ENCODE data around the gene ZNF594.

Gene ZNF594

GRCh38 chr17:5201011-5201410 lies 9.3 kb upstream of the ZNF594 start:
- DNase-seq (ENCODE audit: low spot score) = no peak
- WGBS, 2 donors (ENCODE audit: extremely low coverage in 2 of 2, insufficient read length in 2 of 2, insufficient replicate concordance in 1 of 2) = no CpG with 5 or more reads among the region's 8 CpGs

GRCh38 chr17:5200360-5200759 lies 8.7 kb upstream of the ZNF594 start:
- H3K14ac ChIP-seq (ENCODE audit: low read length) = no peak overlapping the region
- H2BK15ac ChIP-seq (ENCODE audit: low read length) = no peak overlapping the region
- H2AFZ ChIP-seq (ENCODE audit: low read length) = no peak overlapping the region
- no peak for DNase-seq (ENCODE audit: low spot score)
- no peak overlapping the region for H2AK5ac ChIP-seq (ENCODE audit: low read depth, low read length)
- H3K9me3 ChIP-seq (replicated peaks in 1 of 2; ENCODE audit: control insufficient read depth in 2 of 2, insufficient read depth in 1 of 2, low read depth in 1 of 2, low read length in 2 of 2) = no peaks in the 10 kb centered on the region
- H3K9ac ChIP-seq (ENCODE audit: low read depth, low read length, poor library complexity) = no peak overlapping the region
- no peak overlapping the region for H3K23ac ChIP-seq (ENCODE audit: low read depth, low read length, poor library complexity)
- WGBS, 2 donors (ENCODE audit: extremely low coverage in 2 of 2, insufficient read length in 2 of 2, insufficient replicate concordance in 1 of 2) = no CpG with 5 or more reads among the region's 2 CpGs
- H3K18ac ChIP-seq (ENCODE audit: low read length) = no peak overlapping the region
- no peak overlapping the region for H2BK120ac ChIP-seq (ENCODE audit: low read depth, low read length)
- no peaks in the 10 kb centered on the region for H3K27me3 ChIP-seq (ENCODE audit: control insufficient read depth in 3 of 3, insufficient read depth in 3 of 3, low read depth in 1 of 3, low read length in 3 of 3)
- H4K8ac ChIP-seq (ENCODE audit: low read depth, low read length) = no peak overlapping the region
- no peak overlapping the region for H3K4ac ChIP-seq (ENCODE audit: low read length)
- no peaks in the 10 kb centered on the region for H3K79me1 ChIP-seq (ENCODE audit: low read depth, low read length)
- no peaks in the 10 kb centered on the region for H3K4me1 ChIP-seq (ENCODE audit: control insufficient read depth in 2 of 2, insufficient read depth in 1 of 2, low read depth in 1 of 2, low read length in 2 of 2)
- H3K4me3 ChIP-seq (ENCODE audit: low read length in 2 of 2) = no peak overlapping the region
- H3K27ac ChIP-seq (replicated peaks; ENCODE audit: low read length) = no peak overlapping the region
- no peak overlapping the region for H2BK5ac ChIP-seq (ENCODE audit: low read length)
- peaks cover 2 to 7% of the 10 kb centered on the region in 2 donors for H3K36me3 ChIP-seq (replicated peaks in 1 of 2; ENCODE audit: control insufficient read depth in 2 of 2, insufficient read depth in 2 of 2, low read length in 2 of 2)
- no peak overlapping the region for H3K4me2 ChIP-seq (ENCODE audit: insufficient read depth, low read length, poor library complexity, severe bottlenecking)
- H4K91ac ChIP-seq (ENCODE audit: low read depth, low read length, poor library complexity) = no peak overlapping the region
- no peak overlapping the region for H2BK12ac ChIP-seq (ENCODE audit: low read length)

More at GRCh38 chr17:5201011-5201410, 9.3 kb upstream of the ZNF594 start:
- H3K9ac ChIP-seq (ENCODE audit: low read depth, low read length, poor library complexity) = no peak overlapping the region
- H3K14ac ChIP-seq (ENCODE audit: low read length) = no peak overlapping the region
- no peak overlapping the region for H4K91ac ChIP-seq (ENCODE audit: low read depth, low read length, poor library complexity)
- H2BK12ac ChIP-seq (ENCODE audit: low read length) = no peak overlapping the region
- no peaks in the 10 kb centered on the region for H3K4me1 ChIP-seq (ENCODE audit: control insufficient read depth in 2 of 2, insufficient read depth in 1 of 2, low read depth in 1 of 2, low read length in 2 of 2)
- no peak overlapping the region for H3K23ac ChIP-seq (ENCODE audit: low read depth, low read length, poor library complexity)
- no peaks in the 10 kb centered on the region for H3K9me3 ChIP-seq (replicated peaks in 1 of 2; ENCODE audit: control insufficient read depth in 2 of 2, insufficient read depth in 1 of 2, low read depth in 1 of 2, low read length in 2 of 2)
- no peak overlapping the region for H3K4ac ChIP-seq (ENCODE audit: low read length)
- no peak overlapping the region for H2BK120ac ChIP-seq (ENCODE audit: low read depth, low read length)
- H2AFZ ChIP-seq (ENCODE audit: low read length) = no peak overlapping the region
- H3K4me2 ChIP-seq (ENCODE audit: insufficient read depth, low read length, poor library complexity, severe bottlenecking) = no peak overlapping the region
- H3K27ac ChIP-seq (replicated peaks; ENCODE audit: low read length) = no peak overlapping the region
- no peak overlapping the region for H3K4me3 ChIP-seq (ENCODE audit: low read length in 2 of 2)
- no peak overlapping the region for H4K8ac ChIP-seq (ENCODE audit: low read depth, low read length)
- H3K36me3 ChIP-seq (replicated peaks in 1 of 2; ENCODE audit: control insufficient read depth in 2 of 2, insufficient read depth in 2 of 2, low read length in 2 of 2) = peaks cover 0 to 2% of the 10 kb centered on the region in 2 donors
- H2BK5ac ChIP-seq (ENCODE audit: low read length) = no peak overlapping the region
- no peaks in the 10 kb centered on the region for H3K27me3 ChIP-seq (ENCODE audit: control insufficient read depth in 3 of 3, insufficient read depth in 3 of 3, low read depth in 1 of 3, low read length in 3 of 3)
- no peaks in the 10 kb centered on the region for H3K79me1 ChIP-seq (ENCODE audit: low read depth, low read length)
- H2BK15ac ChIP-seq (ENCODE audit: low read length) = no peak overlapping the region
- no peak overlapping the region for H2AK5ac ChIP-seq (ENCODE audit: low read depth, low read length)
- no peak overlapping the region for H3K18ac ChIP-seq (ENCODE audit: low read length)

DNA sequence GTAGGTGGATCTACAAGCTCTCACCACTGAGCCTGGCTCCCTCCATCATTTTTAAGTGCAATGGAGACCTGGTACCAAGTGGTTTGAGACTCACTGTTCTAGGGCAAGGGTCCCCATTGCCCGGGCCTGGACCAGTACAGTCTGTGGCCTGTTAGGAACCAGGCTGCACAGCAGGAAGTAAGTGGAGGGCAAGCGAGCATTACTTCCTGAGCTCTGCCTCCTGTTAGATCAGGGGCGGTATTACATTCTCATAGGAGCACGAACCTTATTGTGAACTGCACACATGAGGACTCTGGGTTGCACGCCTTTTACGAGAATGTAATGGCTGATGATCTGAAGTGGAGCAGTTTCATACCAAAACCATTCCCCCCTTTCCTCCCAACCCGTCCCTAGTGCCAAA lies 6.8 kb upstream of the ZNF594 start:
- Histone ChIP-seq H3K4me2 (ENCODE audit: insufficient read depth, low read length, poor library complexity, severe bottlenecking) (no peak overlapping the region), H2AK5ac (ENCODE audit: low read depth, low read length) (no peak overlapping the region), H3K9me3 (replicated peaks in 1 of 2; ENCODE audit: control insufficient read depth in 2 of 2, insufficient read depth in 1 of 2, low read depth in 1 of 2, low read length in 2 of 2) (no peaks in the 10 kb centered on the region), H3K27me3 (ENCODE audit: control insufficient read depth in 3 of 3, insufficient read depth in 3 of 3, low read depth in 1 of 3, low read length in 3 of 3) (no peaks in the 10 kb centered on the region), H4K8ac (ENCODE audit: low read depth, low read length) (no peak overlapping the region), H3K9ac (ENCODE audit: low read depth, low read length, poor library complexity) (no peak overlapping the region), H2BK12ac (ENCODE audit: low read length) (no peak overlapping the region), H3K23ac (ENCODE audit: low read depth, low read length, poor library complexity) (no peak overlapping the region), H3K36me3 (replicated peaks in 1 of 2; ENCODE audit: control insufficient read depth in 2 of 2, insufficient read depth in 2 of 2, low read length in 2 of 2) (peaks cover 2 to 11% of the 10 kb centered on the region in 2 donors), H3K79me1 (ENCODE audit: low read depth, low read length) (no peaks in the 10 kb centered on the region), H3K27ac (replicated peaks; ENCODE audit: low read length) (no peak overlapping the region), H3K4ac (ENCODE audit: low read length) (no peak overlapping the region), H2AFZ (ENCODE audit: low read length) (no peak overlapping the region), H2BK15ac (ENCODE audit: low read length) (no peak overlapping the region), H3K18ac (ENCODE audit: low read length) (no peak overlapping the region), H4K91ac (ENCODE audit: low read depth, low read length, poor library complexity) (no peak overlapping the region), H2BK5ac (ENCODE audit: low read length) (no peak overlapping the region), H3K14ac (ENCODE audit: low read length) (no peak overlapping the region), H3K4me3 (ENCODE audit: low read length in 2 of 2) (peak overlapping the region in 1 of 2 donors; percentile 40), H3K4me1 (ENCODE audit: control insufficient read depth in 2 of 2, insufficient read depth in 1 of 2, low read depth in 1 of 2, low read length in 2 of 2) (no peaks in the 10 kb centered on the region), H2BK120ac (ENCODE audit: low read depth, low read length) (no peak overlapping the region)
- no CpG with 5 or more reads among the region's 7 CpGs for WGBS, 2 donors (ENCODE audit: extremely low coverage in 2 of 2, insufficient read length in 2 of 2, insufficient replicate concordance in 1 of 2)
- DNase-seq (ENCODE audit: low spot score) = no peak

DNA sequence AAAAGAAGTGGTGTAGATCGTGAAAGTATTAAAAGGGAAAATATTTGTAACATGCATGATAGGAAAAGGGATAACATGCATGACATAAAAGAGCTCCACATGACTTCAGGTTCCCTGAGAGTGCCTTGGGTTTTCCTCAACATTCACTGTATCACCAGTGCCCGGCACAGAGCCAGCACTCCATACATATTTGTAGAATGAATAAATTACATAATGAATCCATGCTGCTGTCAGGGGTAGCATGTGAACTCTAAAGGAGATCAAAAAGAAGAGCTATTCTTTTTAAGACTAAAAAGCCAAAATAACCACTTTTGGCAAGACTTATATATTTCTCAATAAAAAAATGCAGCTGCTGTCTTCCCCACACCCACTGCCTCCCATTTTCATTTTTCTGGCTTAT lies 2.7 kb upstream of the ZNF594 start:
- Histone ChIP-seq H3K4ac (ENCODE audit: low read length) (no peak overlapping the region), H3K9me3 (replicated peaks in 1 of 2; ENCODE audit: control insufficient read depth in 2 of 2, insufficient read depth in 1 of 2, low read depth in 1 of 2, low read length in 2 of 2) (peaks cover 7 to 14% of the 10 kb centered on the region in 2 donors), H3K27me3 (ENCODE audit: control insufficient read depth in 3 of 3, insufficient read depth in 3 of 3, low read depth in 1 of 3, low read length in 3 of 3) (no peaks in the 10 kb centered on the region), H3K9ac (ENCODE audit: low read depth, low read length, poor library complexity) (no peak overlapping the region), H2BK12ac (ENCODE audit: low read length) (no peak overlapping the region), H3K18ac (ENCODE audit: low read length) (no peak overlapping the region), H2AFZ (ENCODE audit: low read length) (no peak overlapping the region), H2BK15ac (ENCODE audit: low read length) (no peak overlapping the region), H3K36me3 (replicated peaks in 1 of 2; ENCODE audit: control insufficient read depth in 2 of 2, insufficient read depth in 2 of 2, low read length in 2 of 2) (peaks cover 10 to 26% of the 10 kb centered on the region in 2 donors), H4K8ac (ENCODE audit: low read depth, low read length) (no peak overlapping the region), H3K4me2 (ENCODE audit: insufficient read depth, low read length, poor library complexity, severe bottlenecking) (no peak overlapping the region), H3K79me1 (ENCODE audit: low read depth, low read length) (peaks cover 3% of the 10 kb centered on the region), H3K27ac (replicated peaks; ENCODE audit: low read length) (no peak overlapping the region), H2BK120ac (ENCODE audit: low read depth, low read length) (no peak overlapping the region), H3K4me1 (ENCODE audit: control insufficient read depth in 2 of 2, insufficient read depth in 1 of 2, low read depth in 1 of 2, low read length in 2 of 2) (peaks cover 4 to 6% of the 10 kb centered on the region in 2 donors), H3K23ac (ENCODE audit: low read depth, low read length, poor library complexity) (no peak overlapping the region), H2AK5ac (ENCODE audit: low read depth, low read length) (no peak overlapping the region), H3K14ac (ENCODE audit: low read length) (no peak overlapping the region), H4K91ac (ENCODE audit: low read depth, low read length, poor library complexity) (no peak overlapping the region), H3K4me3 (ENCODE audit: low read length in 2 of 2) (no peak overlapping the region), H2BK5ac (ENCODE audit: low read length) (no peak overlapping the region)
- DNase-seq (ENCODE audit: low spot score) = no peak
- WGBS, 2 donors (ENCODE audit: extremely low coverage in 2 of 2, insufficient read length in 2 of 2, insufficient replicate concordance in 1 of 2) = 100% methylated on average over 1 of the region's 2 CpGs
